NCI-H2171 (cell line): ENCODE data around the gene NRXN3.

Experiments used
- DNase-seq: peaks from one replicate; lab custom pipeline; 2025; lab: John Stamatoyannopoulos, UW

The NRXN3 gene

DNA sequence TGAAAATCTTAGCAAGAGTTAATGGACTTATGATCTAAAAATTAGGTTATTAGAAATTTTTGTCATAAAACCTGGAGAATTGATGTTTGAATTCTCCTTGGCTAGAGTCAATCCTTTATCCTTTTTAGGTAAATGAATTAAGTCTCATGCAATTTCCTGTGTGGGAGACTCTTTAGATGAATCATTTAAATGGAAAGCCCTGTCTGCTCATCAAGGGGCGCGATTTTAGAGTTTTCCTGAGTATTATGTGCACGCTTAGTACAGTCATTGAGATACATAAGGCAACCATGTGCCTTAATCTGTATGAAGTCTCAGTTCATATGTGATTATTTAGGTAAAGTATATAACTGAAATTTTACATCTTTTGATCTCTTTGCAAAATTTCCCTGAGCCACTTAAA lies 974.7 kb downstream of the NRXN3 start:
- DNase-seq = no peak

DNA sequence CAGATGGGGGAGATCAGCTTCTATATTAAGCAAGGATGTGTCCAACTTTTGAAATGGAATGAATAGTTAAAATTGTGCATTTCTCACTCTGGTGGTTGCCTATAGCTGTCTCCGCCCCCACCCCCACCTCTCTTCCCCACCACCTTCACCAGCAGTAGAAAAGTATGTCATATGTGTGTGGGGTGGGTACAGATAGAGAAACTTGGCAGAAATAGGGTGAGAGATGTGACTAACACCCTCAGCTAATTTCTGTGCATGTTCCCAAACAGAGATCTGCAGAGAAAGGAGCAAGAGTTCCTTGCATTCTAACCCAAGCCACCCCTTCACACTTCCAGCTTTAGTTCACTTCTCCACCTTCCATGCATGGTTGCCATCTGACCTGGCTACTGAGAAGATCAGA lies 980.1 kb downstream of the NRXN3 start:
- no peak for DNase-seq

DNA sequence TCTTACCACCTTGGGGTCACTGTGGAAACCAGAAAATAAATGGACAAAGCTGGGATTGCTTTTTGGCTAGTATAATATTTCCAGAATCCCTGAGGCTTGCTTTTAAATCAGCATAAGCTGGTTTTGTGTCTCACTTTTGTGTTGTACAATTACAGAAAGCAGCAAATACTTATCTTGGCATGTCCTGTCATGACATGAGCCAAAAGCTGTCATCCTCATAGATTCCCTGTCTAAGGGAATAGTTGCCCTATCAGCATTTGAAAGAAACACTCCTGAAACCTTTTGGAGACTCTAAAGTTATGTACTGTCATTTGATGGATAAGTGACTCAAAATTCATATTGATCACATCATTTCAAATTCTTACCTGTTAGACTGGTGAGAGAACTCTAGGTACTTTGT lies 987.2 kb downstream of the NRXN3 start:
- DNase-seq = no peak

DNA sequence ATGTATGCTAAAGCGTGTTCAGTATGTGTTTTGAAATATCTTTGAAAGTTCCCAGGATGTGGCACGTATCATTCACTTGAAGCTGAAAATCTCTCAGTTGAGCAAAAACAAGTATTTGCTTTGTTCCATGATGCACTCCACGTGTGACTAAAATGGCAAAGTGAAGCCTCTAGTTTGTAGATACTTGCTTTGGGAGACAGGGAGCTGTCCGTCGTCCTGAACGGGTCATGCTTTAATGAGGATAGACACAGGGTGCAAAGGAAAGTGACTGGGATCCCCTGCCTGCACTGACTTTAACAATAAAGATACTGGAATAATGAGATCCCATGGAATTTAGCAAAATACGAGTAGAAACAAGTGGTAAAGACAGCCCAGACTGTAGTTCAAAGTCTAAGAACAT lies 991.4 kb downstream of the NRXN3 start:
- no peak for DNase-seq

DNA sequence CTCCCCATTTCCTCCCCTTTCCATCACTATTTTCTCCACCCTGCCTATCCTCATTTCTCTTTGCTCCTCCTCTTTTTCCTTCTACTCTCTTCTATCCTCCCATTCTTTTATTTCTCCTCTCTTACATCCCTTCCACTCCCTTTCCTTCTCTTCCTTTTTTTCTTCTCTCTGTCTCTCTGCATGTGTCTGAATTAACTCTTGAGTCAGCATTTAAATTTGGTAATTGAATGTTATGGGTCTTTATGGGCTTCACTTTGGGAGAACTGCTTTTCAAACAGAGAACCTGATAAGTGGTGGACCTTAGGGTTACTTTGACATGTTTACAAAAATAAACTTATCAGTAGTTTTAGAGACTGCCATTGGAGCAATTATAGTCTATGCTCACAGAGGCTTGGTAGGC lies 992.7 kb downstream of the NRXN3 start:
- DNase-seq = no peak

DNA sequence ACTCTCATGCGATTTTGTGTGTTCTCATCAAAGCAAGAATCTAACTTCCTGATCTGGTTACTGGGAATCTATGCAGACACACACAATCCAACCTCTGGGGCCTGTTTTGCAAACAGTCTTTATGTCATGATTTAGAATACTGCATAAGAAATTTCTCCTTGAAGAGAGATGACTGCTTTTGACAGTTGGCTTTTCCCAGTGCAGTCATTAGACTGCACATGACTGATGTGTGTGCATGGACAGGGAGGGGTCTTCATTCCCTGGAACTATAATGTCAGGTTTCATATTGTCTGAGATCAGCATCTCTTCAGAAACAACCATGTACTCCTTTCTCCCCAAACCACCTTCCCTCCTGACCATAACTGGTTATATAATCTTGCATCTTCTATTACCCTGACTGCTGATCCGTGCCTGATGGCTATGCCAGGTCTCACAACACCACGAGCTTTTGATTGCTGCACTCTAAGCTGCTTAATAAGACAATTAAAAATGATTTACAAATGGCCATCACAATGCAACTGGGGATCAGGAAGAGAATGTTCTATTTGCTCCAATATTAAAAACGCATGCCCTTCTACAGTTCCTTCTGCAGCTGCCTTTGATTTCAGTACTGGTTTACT lies 995.4 kb downstream of the NRXN3 start:
- no peak for DNase-seq

DNA sequence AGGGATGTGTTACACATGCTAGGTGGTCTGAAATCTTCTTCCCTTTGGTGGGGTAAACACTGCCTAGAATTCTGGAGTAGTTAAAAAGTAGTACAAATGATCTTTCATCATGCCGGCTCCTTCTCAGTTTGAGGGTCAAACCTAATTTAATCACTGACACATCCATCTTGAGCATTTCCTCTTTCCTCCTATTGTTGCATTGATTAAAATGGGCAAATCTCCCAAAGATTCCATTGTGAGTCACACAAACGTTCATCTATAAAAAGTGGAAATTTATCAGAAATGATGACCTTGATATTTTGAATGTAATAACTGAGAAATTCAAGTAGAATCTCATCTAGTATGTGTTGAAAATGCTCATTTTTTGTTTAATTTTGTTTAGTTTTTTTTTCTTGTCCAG lies 996.0 kb downstream of the NRXN3 start:
- no peak for DNase-seq

DNA sequence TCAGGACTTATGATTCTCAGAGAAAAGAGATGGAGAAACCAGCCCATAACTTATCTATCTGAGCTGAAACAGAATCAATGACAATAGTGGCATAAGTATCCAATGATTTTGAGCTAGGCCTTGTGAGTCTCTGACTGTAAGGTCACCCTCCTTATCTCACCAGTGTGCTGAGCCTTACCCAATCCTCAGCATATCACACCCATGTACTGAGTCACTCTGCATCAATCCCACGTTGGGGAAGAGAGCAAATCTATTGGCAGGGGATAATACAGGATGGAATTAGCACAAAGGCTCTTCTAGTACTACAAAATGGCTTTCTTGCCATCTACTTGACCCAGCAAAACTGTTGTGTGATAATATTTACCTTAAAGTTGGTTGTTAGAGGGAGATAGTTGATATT lies 997.8 kb downstream of the NRXN3 start:
- DNase-seq = no peak

DNA sequence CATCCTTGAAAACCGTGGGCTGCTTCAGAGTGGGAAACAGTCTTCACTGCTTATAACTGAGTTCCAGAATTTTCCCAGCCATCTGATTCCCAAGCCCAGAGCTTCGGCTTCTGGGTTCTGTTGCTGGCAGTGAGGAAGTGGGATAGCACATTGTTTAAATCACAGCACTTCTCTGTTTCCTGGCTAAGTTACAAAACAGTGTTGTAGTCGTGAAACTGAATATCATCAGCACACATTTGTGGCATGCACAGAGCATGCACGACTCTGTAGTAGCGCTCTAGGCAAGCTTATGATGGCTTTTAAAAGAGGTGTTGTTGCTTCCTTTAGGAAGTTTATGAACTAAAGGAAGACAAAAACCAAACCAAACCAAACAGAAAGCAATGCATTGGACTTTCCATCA lies 1005.5 kb downstream of the NRXN3 start:
- DNase-seq = no peak

DNA sequence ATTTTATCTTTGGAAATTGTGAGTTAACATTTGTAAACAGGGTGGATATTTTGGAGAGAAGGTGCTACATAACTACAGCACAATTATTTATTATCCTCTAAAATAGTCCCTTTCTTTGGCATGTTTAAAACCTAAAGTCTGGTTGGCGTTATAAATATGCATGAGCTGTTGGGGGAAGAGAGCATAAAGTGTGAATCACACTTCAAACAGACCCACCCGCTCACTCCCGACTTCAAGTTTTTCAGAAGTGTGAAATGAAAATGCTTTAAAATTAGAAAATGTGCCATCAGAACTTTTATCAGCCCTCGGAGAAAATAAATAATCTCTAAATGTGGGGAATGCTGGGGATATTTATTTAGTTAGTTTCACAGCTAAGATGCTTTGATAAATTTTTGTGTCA lies 1006.9 kb downstream of the NRXN3 start:
- no peak for DNase-seq

DNA sequence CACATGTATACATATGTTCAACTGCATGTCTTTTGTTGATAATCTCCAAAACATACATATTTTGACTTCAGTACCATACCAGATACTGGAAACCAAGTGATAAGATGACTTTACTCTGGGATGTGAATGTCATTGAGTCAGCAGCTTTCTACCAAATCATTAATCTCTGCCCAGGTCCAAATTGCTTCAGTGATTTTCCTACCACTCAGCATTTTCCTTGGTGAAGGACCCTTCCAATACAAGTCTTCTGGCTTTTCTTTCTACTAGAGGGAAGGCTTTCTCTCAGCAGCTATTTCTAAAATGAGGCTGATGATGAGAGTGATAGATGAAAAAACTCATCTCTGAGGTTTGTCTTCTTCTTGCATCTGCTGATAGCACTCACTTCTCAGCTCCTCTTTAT lies 1008.5 kb downstream of the NRXN3 start:
- DNase-seq = no peak

DNA sequence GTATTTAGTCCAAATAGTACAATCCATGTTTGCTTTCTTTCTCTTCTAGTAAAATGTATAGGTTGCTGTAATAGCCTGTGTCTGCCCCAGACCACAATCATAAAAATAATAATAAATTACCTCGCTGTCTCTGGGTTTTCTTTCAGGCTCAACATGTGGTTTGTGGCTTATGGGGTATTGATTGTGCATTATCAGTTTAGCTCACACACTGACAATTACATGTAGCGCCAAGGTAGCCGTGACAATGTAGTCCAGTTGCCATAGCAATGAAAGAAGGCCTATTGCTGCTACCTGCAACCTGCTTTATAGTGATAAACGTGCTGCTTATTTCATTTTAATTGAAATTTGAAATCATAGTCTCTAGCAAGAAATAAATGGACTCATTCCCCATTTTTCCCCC lies 1009.8 kb downstream of the NRXN3 start:
- DNase-seq = no peak

DNA sequence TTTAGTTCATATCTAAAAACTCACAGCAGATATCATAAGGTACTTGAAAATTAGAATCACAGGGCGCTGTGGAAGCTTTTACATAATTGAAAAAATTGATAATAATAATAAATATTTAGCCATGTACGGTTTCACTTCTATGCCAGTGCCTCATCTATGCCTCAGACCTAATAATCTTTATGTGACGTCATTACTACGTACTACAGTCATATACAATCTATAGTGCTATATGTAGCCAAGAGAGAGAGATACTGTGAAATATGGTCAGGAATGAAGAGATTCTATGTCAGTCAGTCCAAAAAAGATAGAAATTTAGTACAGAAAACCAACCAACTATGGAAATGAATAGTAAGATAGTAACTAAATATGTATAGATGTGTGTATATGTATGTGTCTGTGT lies 1010.5 kb downstream of the NRXN3 start:
- no peak for DNase-seq

DNA sequence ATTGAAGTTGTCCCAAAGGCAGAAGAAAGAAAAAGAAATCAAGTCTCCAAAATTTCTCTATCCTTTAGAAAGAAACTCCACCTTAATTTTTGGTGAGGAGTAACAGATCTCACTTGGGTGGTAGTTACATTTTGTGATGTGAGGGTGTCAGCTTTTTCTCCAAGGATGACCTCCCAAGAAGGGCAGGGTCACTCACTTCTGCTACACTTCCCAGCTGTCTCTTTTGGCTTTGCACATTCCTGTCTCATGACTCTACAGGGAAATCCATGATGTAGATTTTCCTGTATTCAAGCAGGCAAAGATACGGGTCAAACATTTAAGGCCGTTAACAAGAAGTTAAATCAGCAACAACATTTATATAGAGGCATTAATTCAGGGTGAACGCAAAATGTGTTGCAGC lies 1016.4 kb downstream of the NRXN3 start:
- DNase-seq = no peak

DNA sequence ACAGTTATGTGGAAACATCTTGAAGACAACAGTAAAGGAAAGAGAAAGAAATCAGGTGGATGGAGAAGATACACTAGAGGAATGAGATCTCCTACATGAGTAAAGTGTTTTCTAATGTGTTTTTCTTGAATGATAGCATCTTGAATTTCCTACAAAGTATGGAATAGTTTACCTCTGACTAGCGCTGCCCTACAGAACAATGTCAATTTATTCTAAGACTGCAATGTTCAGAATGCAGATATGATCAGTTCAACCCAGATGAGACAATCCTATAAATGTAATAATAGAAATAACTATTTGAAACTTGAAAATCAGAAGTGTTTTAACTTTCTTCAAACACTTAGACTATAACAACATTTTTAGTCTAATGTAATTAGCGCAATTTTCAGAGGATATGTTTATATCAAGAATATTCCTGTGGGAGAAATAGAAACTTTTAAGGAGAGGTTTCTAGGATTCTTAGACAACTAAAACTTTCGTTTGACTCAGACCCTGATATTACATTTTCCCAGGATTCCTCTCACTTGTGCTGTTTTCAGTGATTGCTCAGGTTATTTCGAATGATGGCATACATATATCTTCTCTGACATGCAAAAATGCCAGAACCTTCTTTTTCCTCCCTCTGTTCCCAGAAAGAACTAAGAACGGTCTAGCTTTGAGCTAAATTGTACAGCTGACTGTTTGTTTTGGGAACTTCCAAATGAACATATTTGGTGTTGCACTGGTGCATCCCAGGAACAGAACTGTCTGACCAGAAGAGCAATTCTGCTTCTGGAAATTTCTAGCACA lies 1023.7 kb downstream of the NRXN3 start:
- DNase-seq = no peak

DNA sequence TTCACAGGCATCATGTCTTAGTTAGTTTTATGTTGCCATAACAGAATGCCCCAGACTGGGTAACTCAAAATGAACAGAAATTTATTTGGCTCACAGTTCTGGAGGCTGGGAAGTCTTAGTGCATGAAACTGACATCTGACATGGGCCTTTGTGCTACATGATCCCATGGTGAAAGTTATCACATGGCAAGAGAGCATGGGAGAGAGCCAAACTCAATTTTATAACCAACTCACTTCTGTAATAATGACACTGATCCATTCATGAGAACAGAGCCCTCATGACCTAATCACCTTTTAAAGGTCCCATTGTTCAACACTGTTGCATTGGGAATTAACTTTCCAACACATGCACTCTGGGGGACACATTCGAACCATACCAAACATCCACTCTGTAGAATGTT lies 1026.0 kb downstream of the NRXN3 start:
- no peak for DNase-seq

DNA sequence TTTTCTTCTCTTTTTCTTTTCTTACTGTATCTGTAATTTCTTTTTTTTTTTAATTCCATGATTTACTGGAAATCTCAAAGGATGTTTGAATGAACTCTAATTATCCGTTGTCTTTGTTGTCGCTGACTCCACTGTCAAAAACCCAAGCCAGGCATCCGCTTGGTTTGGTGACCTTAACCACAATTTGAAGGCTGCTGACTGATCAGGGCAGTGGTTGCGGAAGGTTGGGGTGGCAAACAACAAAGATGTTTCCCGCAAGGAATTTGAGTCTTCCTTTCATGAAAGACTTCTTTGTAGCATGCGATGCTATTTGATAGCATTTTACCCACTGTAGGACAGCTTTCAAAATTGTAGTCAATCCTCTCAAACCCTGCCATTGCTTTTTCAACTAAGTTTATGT lies 1027.3 kb downstream of the NRXN3 start:
- DNase-seq = no peak

DNA sequence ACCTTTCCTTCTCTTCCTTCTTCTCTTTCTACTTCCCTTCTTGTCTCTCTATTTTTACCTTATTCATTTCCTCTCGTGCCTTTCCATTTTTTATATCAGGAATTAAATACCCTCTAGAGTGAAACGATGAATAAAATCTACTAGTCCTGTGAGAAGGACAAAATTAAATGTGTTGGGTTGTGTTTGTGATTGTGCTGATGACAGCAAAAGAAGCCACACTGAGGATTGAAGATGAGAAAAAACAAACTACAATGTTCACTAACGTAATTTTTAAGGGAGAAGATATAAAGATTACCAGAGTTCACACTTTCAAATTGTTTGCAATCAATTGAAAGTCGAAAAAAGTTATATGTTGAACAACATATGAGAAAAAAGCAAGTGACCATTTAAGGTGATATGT lies 1029.0 kb downstream of the NRXN3 start:
- no peak for DNase-seq

DNA sequence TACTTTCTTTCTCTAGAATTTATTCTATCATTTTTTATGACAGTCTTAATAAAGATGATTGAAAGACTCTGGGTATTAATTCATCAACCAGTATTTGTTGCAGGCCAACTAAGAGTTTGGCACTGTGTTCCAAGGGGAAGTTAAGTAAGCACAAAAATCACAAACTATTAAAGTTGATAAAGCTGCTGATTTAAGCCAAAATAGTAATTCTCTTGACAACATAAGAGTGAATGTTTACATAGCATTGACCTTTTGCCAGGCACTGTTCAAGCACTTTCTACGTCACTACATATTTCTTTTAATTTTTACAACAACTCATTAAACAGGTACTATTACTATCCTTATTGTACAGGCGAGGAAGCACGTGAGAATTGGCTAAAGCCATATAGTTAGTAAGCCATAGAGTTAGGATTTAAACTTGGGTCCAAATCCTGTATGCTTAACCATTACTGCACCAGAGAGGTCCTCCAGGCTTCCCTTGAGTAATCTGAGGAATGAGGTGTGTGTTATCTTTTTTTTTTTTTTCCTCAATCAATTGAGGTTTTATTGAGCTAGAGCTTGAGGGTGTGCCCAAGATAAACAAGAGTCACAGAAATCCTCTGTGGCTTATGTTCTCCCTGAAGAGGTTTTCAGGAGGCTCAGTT lies 1031.5 kb downstream of the NRXN3 start:
- DNase-seq = no peak

DNA sequence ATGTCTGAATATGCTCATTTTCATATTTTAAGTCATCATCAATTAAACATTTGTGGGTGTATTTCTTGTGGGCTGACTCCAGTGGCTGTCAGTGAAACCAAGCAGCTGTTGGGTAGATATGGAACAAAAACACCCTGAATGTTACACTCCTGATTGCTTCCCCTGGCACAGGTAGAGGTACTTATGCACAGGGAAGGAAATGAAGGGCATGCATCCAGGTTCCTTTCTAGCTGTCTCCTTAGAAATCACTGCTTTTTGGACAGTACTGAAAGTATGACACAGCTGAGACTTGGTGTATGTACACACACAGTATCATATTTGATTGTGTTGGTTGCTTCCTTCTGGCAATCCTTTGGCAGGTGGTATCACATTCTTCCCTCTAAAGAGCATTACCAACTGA lies 1034.4 kb downstream of the NRXN3 start:
- no peak for DNase-seq

DNA sequence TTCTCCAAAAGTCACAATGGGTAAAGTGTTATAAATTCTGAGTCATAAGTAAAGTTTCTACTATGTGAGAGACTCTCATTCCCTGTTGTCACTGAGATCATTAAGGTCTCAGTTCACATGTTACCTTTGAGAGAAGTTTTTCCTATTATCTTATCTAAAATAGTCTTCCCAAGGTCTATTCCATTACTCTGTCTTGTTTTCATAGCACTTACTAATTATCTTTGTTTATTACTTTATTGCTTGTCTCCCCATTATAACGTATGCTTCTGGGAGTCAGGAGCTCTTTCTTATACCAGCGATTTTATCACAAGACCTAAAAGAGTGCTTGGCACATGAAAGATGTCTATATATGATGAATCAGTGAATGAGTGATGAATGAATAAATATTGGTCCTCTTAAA lies 1039.2 kb downstream of the NRXN3 start:
- DNase-seq = no peak

DNA sequence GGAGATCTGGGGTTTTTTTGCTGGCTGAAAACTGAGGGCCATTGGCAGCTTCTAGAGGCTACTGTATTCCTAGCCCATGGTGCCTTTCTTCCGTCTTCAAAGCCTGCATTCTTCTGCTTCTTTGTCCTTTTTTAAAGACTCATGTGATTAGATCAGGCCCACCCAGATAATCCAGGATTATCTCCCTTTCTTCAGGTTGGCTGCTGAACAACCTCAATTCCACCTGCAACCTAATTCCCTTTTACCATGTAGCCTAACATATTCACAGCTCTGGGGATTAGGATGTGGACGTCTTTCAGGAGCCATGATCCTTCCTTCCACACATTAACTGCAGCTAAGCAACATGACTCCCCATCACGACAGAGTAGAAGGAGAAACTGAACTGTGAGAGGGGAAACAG lies 1055.6 kb downstream of the NRXN3 start:
- no peak for DNase-seq

DNA sequence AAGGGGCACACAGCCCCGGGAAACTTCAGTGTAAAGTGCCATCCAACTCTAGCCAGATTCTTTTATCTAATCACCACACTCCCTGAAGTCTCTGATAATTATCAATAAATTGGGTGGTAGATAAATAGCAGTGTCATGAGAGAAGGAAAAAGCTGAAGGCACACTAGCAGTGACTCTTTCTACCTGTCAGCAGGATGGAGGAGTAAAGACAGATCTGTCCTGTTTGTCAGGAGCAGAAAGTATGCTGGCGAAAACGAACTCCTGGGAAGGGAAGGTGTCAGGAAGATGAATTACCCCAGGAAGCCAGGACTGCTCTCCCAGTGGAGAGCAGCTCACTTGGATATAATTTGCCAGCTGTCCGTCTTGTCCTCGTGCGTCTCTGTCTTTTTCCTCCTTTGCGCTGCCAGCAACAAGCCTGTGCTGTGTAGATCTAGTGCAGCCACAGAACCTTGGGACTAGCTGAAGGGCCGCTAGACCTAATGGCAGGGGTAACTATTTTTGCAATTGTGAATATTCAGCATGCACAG lies 1059.3 kb downstream of the NRXN3 start:
- DNase-seq = peak; percentile 81
